Cerebellar nuclear complex (tissue), 1 donor: Measurements from ENCODE around the gene C10orf120.

Experiments used
- DNase-seq, 2 experiments: peaks; one replicate each; lab custom pipeline; 2025; lab: John Stamatoyannopoulos, UW

The C10orf120 gene

DNA sequence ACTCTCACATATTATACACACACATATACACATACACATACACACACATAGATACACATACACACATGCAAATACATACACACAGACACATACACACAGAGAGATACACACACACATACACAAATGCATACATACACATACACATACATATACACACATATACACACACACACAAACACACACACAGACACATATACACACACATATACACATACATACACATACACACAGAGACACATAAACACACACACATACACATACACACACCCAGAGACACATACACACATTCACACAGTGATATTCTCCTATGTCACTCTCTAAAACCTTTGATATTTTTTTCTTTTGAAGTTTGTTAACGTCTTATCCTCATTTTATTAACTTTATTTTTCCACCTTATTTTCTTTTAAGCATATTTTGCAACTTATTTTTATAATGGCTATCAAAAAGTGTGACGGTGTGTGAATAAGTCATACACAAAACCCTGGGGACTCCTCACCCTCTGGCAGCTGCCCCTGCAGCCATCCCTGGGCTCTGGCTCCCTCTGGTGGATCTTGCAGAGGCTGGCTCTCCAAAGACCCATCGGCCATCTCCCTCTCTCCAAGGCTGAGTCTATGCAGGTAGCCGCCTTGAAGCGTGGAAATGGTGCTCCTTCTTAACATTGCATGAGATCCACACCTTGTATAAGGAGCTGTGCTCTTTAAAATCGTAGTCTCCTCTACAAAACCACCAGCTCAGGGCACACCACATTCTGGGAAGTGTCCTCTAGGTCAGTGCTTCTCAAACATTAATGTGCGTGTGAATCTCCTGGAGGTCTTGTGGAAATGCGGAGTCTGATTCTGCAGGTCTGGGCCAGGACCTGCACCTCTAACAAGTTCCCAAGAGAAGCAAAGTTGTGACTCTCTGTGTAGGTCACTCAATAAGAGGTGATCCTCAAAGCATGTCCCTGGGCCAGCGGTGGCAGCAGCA is 4.1 kb upstream of the C10orf120 start:
- no peak for DNase-seq

DNA sequence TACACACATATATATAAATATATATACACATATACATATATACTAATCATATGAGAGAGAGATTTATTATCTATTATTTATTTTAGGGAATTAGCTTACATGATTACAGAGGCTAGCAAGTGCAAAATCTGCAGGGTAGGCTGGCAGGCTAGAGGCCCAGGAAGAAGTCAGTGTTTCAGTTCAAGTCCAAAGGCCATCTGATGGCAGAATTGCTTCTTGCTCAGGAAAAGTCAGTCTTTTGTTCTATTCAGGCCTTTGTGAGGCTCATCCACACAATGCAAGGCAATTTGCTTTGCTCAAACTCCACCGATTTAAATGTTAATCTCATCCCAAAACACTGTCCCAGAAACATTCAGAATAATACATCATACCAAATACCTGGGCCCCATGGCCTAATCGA is 2.6 kb upstream of the C10orf120 start:
- no peak for DNase-seq

DNA sequence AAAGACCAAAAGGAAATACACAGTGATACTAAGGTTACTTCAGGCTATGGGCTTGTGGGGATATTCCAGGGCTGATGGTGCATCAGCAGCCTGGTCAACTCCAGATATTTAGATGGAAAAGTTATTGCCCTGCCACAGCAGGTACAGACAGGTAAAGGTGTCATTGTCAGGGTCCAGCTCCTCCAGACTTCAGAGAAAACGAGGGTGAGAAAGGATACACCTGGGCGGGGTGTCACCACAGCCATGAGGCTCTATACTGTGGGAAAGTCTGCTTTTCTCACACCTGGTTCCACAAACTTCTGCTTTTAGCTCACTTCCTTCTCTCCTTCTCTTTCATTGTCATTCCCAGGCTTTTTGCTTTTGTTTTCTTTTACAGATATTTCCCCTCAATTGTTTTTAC is 2.0 kb upstream of the C10orf120 start:
- no peak for DNase-seq

DNA sequence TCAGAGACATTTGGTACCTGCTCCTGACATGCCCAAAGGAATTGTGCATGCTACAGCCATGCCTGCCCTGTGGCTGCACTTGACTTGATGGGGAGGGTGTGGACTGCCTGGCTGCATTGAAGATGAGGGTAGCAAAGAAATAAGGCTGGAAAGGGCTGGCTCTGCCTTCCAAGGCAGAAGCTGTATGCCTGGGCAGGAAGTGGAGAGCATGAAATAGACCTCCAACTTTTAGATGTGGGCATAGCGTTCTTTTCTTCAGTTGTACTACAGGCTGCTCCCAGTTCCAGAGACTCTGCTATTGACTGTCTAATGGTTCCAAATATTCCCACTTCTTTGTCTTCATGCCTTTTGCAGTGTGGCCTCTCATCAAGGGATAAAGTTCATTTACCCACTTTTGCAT is 3.0 kb downstream of the C10orf120 start:
- no peak for DNase-seq

DNA sequence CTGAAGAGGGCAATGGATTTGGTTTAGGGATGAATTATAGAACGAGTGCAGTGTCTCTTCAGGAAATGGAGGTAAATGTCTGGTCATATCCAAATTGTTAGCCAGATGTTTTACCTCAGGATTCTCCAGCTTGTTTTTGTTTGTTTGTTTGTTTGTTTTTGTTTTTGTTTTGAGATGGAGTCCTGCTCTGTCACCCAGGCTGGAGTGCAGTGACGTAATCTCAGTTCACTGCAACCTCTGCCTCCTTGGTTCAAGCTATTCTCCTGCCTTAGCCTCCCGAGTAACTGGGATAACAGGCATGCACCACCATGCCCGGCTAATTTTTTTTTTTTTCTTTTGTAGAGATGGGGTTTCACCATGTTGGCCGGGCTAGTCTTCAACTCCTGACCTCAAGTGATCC is 6.9 kb downstream of the C10orf120 start:
- DNase-seq: no peak

DNA sequence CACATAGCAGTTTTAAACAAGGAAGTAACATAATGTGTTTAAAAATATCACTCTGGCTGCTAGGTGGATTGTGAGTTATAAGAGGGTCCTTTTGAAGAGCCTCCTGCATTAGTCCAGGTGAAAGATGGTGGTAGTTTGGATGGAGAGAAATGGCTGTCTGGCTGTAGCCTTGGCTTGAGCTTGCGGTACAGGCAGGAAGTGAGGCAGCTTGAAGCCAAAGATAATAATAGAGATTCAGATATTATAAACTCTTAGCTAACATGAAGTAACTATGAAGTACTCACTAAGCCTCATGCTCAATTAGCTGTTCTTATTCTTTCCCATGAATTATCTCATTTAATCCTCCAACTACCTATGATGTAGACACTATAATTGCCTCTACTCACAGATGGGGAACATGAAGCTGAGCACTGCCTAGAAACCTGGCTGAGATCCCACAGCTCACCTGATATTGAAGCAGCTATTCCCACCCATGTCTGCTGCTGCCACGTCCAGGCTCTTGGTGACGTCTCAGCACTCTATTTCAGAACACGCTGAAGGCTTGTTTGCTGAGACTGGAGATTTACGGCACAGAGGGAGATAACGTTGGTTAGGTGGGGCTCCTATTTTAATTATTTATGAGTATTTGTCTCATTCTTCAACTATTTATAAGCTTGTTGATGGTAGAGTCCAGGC is 10.4 kb downstream of the C10orf120 start:
- no peak for DNase-seq

GRCh38 chr10:122688293-122688989 is 11.2 kb downstream of the C10orf120 start:
- DNase-seq: no peak

DNA sequence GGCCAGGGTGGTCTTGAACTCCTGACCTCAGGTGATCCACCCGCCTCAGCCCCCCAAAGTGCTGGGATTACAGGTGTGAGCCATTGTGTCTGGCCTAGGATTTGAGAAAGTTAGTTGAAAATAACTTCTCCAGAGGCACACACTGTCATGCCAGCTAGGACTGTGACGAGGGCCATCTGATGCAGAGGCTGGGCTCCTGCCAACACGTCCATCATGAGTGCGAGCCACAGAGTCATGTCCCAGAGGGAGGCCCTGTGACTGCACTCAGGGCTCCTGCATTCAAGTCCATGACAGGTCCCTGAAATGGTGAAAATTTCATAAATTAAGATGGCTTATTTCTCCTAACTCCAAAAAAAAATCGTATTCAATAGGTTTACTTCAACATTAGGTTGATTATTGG is 17.1 kb downstream of the C10orf120 start:
- no peak for DNase-seq

- DNase-seq: no peak
Measured at GRCh38 chr10:122678266-122678665, 21.4 kb downstream of the C10orf120 start.

- DNase-seq: no peak
Measured at GRCh38 chr10:122675278-122675677, 24.4 kb downstream of the C10orf120 start.

DNA sequence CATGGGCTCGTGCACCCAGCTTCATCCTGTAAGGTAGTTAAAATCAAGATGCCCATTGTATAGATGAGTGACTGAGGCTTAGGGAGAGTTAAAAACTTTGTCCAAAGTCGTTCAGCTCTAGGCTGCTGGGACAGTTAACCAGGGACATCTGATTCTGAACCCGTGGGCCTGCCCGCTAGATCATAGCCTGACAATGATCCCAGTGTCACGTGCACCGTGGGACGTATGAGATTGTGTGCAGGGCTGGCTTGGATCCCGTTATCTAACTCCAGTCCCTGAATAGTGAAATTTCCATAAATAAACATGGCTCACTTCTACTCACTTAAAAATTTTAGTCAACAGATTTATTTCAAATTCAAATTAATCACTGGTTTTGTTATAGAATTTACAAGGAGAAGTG is 24.9 kb downstream of the C10orf120 start:
- no peak for DNase-seq

- no peak for DNase-seq
Measured at GRCh38 chr10:122673731-122674130, 25.9 kb downstream of the C10orf120 start.

GRCh38 chr10:122673269-122673668 is 26.4 kb downstream of the C10orf120 start:
- no peak for DNase-seq

DNA sequence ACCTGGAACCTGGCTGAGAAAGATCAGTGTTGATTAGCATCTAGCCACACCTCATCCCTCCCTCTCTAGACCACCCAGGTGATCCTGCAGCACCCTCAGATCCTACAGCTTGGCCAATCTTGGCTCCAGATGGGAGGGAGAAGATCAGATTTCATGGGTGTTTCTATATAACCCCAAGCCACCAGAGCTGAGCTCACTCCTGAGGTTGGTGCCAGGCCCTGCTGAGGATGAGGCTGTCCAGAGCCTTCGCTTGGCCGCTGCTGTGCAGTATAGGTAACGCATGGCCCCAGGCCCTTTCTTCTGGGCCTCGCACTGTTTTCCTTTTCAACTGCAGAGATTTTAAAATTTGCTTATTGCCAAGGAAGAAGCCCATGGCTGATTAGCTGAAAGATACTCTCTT is 27.0 kb downstream of the C10orf120 start:
- no peak for DNase-seq

- no peak for DNase-seq
Measured at GRCh38 chr10:122671355-122671754, 28.3 kb downstream of the C10orf120 start.

DNA sequence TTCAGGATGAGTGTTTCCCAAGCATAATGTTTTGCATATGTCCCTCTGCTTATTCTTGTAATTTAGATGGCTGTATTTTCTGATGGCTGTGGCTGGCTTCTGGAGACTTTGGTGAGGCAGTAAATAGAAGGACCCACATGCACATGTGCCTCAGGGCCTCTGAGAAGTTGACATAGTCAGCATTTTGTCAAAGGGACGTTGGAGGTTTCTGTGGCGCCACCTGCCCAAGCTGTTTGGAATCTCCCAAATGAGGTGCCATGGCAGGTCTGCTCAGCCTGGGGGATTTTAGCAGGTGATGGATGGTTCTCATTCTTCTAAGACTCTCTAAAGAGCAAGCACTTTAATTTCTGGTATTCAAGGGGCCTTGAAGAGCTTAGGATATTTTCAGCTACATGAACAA is 29.8 kb downstream of the C10orf120 start:
- DNase-seq: no peak

DNA sequence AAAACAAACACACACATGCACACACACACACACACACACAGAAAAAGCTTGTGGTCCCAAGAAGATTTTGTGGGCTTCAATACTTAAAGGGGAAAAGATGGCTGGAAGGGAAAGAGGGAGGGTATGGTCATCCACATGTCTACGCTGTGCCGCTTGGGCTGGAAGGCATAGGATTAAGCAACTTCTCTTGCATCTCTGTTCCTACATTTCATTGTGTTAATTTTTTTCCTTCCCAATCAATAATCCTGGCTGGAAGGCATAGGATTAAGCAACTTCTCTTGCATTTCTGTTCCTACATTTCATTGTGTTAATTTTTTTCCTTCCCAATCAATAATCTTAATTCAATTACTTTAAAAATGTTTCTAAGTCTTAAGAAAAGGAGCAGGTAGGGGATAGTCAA is 30.6 kb downstream of the C10orf120 start:
- DNase-seq: no peak

GRCh38 chr10:122665946-122666345 is 33.7 kb downstream of the C10orf120 start:
- no peak for DNase-seq

DNA sequence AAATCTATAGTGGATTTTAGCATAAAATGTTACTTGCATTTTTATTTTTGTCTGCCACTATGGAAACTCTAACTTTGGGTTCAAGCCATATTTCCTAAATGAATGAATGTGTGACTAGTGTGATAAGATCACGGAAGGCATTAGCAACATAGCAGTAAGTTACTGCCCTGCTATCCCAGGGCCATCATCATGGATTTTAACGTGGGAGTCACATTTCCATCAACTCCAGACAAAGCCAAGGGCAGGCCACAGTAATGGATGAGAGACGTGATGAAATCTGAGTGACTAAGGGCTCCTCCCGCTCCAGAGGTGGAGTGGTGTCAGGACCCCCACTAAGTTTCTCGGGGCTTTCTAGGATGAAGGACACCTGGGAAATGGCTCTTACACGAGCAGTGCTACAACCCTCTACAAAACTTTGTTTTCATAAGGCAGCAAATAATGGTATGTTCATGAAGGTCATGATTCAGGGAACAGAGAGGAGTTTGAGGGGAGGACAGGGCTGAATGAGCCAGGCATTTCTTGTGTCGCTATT is 34.3 kb downstream of the C10orf120 start:
- no peak for DNase-seq

DNA sequence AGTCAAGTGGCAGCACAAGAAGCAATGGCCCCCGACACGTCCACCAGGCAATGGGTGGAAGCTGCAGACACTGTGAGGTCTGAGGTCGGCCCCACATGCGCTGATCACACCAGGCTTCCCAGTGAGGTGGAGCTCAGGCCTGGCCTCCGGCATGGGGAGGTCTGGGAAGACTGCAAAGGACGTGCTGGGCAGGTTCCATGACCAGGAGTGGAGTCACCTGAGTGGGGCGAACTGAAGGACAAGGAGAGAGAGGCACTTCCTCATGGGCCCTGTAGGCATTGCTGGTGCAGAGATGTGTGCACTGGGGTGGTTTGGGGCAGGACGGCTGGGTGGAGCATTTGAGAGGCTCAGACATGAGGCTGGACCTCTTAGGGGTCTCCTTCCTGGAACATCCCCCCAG is 35.1 kb downstream of the C10orf120 start:
- DNase-seq: no peak

DNA sequence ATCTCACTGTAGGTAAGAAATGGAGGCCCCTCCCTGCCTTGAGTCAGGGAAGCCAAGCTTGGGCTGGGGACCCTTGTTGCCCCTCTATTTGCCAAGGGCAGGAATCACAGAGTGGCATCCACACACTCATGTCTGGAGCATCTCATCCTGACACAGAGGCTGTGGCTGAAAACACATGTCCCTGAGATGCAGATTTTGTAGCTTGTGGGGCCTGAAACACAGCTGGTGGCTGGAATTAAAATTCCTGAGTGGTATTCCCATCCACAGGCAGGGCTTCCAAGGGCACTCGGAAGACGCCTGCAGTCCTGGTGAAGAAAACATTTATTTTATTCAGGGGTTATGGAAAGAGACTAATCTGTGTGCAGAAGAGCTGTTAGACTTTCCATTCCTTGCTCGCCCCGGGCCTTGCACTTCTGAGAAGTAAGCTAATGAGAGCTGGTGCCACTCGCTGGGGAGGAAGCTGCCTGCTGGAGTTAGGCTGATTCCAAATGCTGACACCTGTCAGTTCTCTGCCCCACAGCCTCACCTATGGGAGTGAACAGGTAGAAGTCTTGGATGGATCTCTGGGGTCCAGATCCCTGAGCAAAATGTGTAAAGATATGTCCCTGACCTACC is 36.0 kb downstream of the C10orf120 start:
- DNase-seq: no peak

DNA sequence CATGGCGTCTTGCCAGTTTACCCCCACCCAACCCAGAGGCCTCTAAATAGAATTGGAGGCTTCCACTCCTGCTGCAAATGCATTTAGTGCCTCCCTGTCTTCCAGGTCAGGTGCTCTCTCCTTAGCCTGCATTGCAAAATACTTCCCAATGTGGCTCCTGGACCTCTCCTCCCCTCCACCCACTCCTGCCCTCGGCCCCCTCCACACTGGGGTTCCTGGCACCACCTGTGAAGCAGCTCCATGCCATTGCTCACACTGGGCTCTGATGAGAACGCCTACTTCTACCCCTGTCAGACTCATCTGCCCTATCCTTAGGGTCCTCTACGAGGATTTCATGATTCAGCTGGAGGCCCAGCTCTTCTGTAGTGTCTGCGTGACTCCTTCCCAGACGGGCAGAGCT is 37.4 kb downstream of the C10orf120 start:
- DNase-seq: no peak
